Stimulated activated CD4-positive, alpha-beta T cell treated with anti-CD3 and anti-CD28 coated beads, Interleukin-2, amount 100 ng/mL, for 4 hours (primary cell): Measurements from ENCODE around the gene SPTLC3.

Experiments used
- DNase-seq: peaks from one replicate; pipeline ENCODE4 v3.0.0-alpha.2; 2020; ENCODE audit warnings: low read depth

Gene SPTLC3

DNA sequence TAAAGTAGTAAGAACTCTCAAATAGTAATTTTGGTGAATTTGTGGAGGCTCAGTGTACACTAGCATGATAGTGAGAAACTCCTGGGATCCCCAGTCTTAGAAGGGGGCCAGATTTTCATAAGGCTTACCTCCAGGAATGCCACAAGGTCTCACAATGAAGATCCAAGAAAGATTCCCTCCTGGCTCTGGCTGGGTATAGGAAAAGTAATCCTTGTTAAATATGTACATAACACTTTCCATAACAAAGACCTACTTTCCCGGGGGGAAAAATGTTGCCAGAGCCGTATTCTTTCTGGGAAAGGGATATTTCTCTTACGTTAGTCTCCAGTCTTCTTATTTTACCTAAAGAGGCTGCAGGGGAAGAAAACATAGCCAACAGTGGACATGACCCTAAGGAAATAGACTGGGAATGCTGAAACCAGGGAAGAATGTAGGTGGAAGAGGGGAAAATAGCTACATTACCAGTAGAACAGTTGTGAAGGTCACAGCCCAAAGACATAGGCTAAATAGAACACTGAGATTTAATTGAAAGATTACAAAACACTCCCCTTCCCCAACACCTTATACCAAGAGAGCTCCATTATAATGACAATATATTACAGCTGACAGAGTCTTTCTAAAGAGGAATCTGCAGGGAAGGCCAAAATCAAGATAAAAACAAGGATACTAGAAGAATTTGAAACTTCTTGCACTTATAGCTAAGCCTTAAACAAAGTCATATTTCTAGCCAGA is 177.4 kb downstream of the SPTLC3 start:
- no peak for DNase-seq

DNA sequence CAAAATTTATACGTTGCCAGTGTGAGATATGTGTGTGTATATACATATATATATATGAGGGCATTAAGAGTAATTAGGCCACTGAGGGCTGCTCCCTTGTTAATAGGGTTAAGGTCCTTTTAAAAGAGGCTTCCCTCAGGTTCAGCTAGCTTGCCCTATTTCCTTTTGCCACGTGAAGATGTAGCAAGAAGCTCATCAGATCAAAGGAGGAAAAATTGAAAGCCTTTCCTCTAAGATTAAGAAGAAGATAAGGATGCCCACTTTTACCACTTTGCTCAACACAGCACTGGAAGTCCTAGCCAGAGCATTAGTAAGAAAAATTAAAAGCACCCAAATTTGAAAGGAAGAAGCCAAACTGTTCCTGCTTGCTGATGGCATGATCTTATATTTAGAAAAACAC is 179.1 kb downstream of the SPTLC3 start:
- no peak for DNase-seq

DNA sequence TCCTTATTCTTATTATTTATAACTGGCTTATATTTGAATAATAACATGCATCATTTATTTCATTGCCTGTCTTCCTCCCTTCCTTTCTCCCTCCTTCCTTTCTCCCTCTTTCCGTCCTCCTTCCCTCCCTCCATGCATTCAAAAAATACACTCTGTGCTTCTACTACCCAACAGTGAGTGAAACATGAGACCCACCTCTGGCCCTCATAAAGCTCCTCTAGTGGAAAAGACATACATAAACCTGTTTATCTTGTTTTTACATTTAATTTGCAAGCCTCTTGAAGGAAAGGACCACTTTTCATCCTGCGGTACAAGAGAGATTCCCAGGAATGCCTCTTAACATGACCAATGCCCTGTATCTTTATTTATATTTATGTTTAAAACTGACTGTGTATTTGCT is 190.5 kb downstream of the SPTLC3 start:
- no peak for DNase-seq

DNA sequence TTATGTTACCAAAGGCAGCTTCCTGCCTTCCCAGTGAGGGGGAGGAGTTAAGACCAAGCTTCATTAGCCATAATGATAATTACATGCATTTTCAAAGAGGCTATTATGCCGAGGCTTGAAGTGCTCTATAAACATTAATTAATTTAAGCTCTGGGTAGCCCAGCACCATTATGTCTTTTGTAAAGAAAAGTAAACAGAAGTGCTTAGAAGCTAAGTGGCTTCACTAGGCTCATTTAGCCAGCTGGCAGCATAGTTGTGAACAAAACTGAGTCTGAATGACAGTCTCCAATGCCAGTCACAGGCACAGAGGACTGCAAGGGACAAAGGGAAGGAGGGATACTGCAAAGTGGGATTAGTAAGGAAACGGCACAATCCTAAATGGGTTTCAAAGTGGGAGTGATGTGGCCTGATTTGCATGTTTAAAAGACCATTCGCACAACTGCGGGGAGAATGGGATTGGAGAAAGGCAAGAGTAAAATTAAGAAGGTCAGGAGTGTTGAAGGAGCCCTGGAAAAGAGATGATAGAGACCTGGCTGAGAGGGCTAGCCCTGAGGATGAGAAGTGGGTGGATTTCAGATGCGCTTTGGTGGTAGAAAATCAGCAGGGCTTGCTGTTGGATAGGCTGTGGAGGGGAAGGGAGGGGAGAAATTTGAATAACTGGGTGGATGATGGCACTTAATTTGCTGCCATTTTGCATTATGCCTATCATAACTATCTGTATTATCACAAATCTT is 192.2 kb downstream of the SPTLC3 start:
- DNase-seq: no peak

DNA sequence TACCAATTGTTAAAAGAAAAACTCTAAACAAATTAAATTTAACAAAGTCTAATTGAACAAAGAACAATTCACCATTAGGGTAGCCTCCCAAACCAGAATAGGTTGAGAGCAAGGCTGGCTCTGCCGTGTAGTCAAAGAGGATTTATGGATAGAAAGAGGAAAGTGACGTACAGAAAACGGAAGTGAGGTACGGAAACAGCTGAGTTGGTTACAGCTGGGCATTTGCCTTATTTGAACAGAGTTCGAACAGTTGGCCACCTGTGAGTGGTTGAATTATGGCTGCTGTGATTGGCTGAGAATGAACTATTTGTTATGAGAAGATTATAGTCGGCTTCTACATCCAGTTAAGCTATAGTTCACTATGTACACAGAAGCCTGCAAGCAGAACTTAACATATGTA is 193.8 kb downstream of the SPTLC3 start:
- DNase-seq: no peak

DNA sequence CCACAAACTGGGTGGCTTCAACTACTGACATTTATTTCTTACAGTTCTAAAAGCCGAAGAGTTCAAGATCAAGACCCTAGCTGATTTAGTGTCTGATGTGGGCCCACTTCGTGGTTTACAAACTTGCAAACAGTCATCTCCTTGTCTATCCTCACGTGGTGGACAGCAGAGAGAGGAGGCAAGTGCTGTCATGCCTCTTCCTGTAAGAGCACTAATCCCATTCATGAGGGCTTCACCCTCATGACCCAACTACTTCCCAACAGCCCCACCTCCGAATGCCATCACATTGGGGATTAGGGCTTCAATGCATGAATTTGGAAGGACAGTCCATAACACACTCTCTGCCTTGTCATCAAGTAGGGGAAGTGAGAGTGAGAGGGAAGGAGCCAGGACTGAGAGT is 196.7 kb downstream of the SPTLC3 start:
- DNase-seq: no peak

DNA sequence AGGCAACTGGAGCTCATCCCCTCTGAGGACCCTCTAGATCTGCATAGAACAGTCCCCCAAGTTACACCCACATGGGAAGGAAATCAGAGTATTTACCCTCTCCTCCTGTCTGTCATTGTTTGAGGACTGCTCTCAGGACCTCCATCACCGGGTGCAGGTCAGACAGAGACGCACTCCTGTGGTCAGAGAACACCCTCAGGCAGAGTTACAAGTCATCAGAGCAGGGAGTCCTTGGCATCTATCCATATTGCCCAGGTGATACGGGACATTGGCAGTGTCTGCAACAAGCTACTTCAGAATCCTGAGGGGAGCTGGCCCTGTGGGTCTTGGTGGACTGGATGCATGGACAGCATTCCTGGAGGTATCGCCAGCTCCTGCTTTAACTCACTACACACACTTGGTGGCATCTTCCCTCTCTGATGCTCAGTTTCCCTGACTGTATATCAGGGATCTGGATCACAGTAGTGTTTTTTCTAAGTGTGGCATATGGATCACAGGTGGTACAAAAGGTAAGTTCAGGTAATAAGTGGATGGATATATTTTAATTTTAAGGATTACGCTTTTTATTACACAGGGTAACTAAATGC is 197.2 kb downstream of the SPTLC3 start:
- no peak for DNase-seq

DNA sequence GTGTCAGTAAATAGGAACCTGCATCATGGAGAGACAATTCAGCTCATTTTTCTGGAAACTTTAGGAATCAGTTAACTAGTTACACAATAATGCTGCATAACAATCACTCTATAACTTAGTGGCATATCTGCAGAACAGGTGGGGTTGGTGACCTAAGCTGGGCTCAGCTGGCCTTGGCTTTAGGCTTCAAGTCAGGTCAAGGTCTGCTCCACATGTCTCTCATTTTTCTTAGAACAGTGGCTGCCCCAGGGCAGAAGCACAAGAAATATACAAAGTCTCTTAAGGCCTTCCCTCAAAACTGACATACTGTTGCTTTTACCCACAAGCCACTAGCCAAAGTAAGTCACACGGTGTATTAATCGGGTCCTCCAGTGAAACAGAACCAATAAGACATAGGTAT is 198.2 kb downstream of the SPTLC3 start:
- no peak for DNase-seq

DNA sequence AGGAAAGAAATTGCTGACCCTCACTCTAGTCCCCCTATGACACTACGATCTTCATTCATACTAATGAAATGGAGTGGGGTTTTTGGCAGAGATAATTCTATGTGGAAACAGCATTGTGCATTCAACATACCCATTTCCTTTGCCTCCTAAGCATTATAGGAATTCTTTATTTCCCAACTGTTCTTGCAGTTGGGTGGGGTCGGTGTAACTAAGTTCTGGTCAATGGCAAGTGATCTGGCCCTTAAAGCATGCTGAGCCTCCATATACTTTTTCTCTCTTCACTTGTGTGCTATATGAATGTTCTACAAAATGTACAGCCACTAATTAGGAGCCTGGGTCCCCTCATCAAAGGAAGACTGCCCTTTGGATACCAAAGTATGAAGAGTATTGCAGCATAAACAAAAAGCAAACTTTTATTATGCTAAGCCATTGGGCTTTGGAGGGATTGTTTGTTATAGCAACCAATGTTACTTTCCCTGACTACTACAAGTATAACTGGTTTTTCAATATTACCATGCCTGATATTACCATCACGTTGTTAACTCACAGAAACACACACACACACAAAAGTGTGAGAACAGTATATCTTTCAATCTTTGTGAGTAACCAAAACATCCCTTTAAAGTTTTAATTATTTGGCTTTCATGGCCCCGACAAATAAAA is 203.3 kb downstream of the SPTLC3 start:
- no peak for DNase-seq

DNA sequence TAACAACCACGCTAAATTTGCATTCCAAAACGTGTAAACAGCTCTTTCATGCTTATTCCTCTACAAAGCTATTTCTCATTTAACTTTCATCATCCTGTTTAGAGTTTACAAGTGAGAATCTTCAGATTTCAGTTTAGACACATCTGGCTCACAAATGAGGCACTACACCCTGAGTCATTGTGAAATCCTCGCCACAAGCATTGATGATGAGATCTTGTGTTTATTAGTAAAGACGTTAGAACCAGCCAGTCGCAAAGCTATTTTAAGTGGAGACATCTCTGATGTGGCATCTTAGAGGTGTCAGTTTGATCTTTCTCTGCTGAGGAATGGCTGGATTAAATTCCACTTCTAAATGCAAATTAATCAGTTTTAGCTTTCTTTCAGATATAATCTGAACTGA is 204.0 kb downstream of the SPTLC3 start:
- no peak for DNase-seq

DNA sequence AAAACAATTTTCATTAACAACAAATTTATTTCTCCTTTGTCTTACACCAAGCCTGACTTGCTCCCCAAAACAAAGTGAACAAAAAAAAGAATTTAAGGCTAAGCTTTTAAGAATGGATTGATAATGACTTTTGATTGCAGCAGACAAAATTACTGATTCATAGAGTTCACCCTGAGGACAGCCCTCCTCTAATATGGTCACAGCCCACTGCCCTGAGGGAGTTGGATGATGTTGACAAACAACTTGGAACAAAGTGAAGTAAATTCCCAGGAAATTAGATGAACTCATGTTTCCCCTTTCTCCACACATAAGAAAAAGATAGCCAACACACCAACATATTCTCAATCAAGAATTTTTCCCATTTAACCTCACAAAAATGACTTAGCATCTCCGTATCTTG is 204.6 kb downstream of the SPTLC3 start:
- DNase-seq: no peak

DNA sequence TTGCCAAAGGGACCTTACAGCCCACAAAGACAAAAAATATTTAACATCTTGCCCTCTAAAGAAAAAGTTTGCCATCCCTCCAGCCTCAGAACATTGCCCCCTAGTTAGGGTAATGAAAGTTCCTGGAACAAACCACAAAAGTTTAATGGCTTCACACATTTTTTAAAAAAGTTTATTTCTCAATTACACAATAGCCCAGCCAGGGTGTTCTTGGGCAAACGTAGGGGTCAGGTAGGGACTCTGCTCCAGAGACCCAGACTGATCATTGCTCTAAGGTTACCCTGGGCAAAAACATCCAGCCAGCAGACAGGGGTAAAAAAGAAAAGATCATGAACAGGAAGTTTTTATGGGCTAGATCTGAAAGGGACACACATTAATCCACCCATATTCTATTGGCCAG is 207.8 kb downstream of the SPTLC3 start:
- DNase-seq: no peak
